Measurements from ENCODE around the gene LDLRAD4.

The LDLRAD4 gene

GRCh38 chr18:13309031-13309747, 90.6 kb downstream of the LDLRAD4 start:
- TF ChIP-seq, protein P1, sequence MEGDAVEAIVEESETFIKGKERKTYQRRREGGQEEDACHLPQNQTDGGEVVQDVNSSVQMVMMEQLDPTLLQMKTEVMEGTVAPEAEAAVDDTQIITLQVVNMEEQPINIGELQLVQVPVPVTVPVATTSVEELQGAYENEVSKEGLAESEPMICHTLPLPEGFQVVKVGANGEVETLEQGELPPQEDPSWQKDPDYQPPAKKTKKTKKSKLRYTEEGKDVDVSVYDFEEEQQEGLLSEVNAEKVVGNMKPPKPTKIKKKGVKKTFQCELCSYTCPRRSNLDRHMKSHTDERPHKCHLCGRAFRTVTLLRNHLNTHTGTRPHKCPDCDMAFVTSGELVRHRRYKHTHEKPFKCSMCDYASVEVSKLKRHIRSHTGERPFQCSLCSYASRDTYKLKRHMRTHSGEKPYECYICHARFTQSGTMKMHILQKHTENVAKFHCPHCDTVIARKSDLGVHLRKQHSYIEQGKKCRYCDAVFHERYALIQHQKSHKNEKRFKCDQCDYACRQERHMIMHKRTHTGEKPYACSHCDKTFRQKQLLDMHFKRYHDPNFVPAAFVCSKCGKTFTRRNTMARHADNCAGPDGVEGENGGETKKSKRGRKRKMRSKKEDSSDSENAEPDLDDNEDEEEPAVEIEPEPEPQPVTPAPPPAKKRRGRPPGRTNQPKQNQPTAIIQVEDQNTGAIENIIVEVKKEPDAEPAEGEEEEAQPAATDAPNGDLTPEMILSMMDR (conservative IDR thresholded peaks at IDR 0.05; ENCODE audit: low read depth, low read length), result no peak
- no peak overlapping the region for H3K4me2 ChIP-seq
- H3K9ac ChIP-seq, result no peak overlapping the region
- H3K27ac ChIP-seq, result no peak overlapping the region
- H3K4me3 ChIP-seq (IDR thresholded peaks at IDR 0.05; ENCODE audit: insufficient read depth, low read depth, low read length), result no peak overlapping the region
- H3K36me3 ChIP-seq (ENCODE audit: insufficient read depth), result no peaks in the 10 kb centered on the region
- H3K79me2 ChIP-seq (ENCODE audit: insufficient read depth, low read depth), result no peaks in the 10 kb centered on the region
- no peaks in the 10 kb centered on the region for H4K20me1 ChIP-seq (ENCODE audit: insufficient read depth)
- no peaks in the 10 kb centered on the region for H3K27me3 ChIP-seq (ENCODE audit: insufficient read depth, low read depth)
- H3K4me1 ChIP-seq (ENCODE audit: low read depth, poor library complexity, severe bottlenecking), result no peaks in the 10 kb centered on the region
- H2AFZ ChIP-seq (ENCODE audit: low read depth), result no peak overlapping the region

DNA sequence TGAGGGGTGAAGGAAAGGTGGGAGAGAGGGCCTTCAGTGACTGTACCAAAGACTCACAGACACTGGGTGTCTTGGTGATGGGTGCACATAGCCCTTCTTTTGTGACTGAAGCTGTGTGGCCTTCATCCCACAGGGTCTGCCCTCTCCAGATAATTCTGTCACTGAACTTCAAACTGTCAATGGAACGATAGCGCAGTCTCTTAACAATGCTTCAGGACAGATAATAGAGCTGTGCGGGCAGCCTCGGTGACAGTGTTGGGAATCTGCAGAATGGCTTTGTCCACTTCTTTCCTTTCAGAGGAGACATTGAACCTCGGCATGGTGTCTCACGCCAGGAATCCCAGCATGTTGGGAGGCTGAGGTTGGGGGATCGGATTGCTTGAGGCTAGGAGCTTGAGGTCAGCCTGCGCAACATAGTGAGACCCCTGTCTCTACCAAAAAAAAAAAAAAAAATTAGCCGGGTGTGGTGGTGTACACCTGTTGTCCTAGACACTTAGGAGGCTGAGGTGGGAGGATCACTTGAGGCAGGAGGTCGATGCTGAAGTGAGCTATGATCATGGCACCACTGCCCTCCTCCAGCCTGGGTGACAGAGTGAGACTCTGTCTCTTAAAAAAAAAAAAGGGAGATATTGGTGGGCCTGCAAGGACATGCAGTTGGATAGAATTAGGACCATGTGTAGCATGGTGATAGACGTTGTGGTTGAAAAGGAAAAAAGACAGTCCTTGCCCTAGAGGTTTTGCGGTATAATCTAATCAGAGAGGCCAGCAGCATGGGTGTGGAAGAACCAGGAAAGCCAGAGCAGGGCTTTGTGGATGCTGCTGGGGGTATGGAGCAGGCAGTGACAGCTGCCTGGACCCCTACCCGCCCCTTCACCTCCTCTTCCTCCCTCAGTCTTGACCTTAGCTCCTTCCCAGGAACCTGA, 91.4 kb downstream of the LDLRAD4 start:
- no peak overlapping the region for H3K4me2 ChIP-seq
- H3K27me3 ChIP-seq (ENCODE audit: insufficient read depth, low read depth), result no peaks in the 10 kb centered on the region
- H3K4me1 ChIP-seq (ENCODE audit: low read depth, poor library complexity, severe bottlenecking), result no peaks in the 10 kb centered on the region
- no peak overlapping the region for H3K27ac ChIP-seq
- H3K79me2 ChIP-seq (ENCODE audit: insufficient read depth, low read depth), result no peaks in the 10 kb centered on the region
- no peaks in the 10 kb centered on the region for H4K20me1 ChIP-seq (ENCODE audit: insufficient read depth)
- no peak overlapping the region for H3K9ac ChIP-seq
- H2AFZ ChIP-seq (ENCODE audit: low read depth), result no peak overlapping the region
- H3K36me3 ChIP-seq (ENCODE audit: insufficient read depth), result no peaks in the 10 kb centered on the region
- TF ChIP-seq, protein P1 (conservative IDR thresholded peaks at IDR 0.05; ENCODE audit: low read depth, low read length), result no peak
- H3K4me3 ChIP-seq (IDR thresholded peaks at IDR 0.05; ENCODE audit: insufficient read depth, low read depth, low read length), result no peak overlapping the region

DNA sequence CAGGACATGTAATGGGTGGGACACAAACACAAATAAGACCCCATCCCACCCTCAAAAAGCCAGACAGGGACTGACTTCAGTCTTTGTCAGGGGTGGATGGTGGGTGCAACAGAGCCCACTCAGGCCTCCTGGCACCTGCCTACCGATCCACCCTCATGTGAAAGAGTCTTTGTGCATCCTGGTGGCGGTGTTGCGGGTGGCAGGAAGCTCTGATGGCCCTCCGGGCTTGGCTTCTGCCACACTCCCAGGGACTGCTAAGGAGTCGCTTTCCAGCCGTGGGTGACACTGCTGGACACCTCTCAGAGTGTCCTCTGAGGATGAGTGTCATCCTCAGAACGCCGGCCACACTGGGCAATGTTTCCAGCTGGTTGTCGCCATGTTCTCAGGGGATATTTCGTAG, 92.6 kb downstream of the LDLRAD4 start:
- no peaks in the 10 kb centered on the region for H3K4me1 ChIP-seq (ENCODE audit: low read depth, poor library complexity, severe bottlenecking)
- no peaks in the 10 kb centered on the region for H3K27me3 ChIP-seq (ENCODE audit: insufficient read depth, low read depth)
- H3K4me3 ChIP-seq (IDR thresholded peaks at IDR 0.05; ENCODE audit: insufficient read depth, low read depth, low read length), result no peak overlapping the region
- no peaks in the 10 kb centered on the region for H3K79me2 ChIP-seq (ENCODE audit: insufficient read depth, low read depth)
- no peaks in the 10 kb centered on the region for H3K36me3 ChIP-seq (ENCODE audit: insufficient read depth)
- H3K27ac ChIP-seq, result no peak overlapping the region
- H3K4me2 ChIP-seq, result no peak overlapping the region
- TF ChIP-seq, protein P1 (conservative IDR thresholded peaks at IDR 0.05; ENCODE audit: low read depth, low read length), result no peak
- H2AFZ ChIP-seq (ENCODE audit: low read depth), result no peak overlapping the region
- H3K9ac ChIP-seq, result no peak overlapping the region
- H4K20me1 ChIP-seq (ENCODE audit: insufficient read depth), result no peaks in the 10 kb centered on the region

DNA sequence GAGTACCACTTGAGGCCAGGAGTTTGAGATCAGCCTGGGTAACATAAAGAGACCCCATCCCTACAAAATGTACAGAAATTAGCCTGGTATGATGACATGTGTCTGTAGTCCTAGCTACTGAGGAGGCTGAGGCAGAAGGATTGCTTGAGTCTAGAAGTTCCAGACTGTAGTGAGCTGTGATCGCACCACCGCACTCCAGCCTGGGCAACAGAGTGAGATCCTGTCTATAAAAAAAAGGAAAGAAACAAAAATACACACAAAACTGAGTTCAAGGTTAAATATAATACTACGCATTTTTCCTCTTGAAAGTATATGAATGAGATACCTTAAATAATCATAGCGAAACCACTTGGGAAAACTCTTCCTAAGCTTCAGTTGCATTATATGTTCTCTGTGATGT, 94.0 kb downstream of the LDLRAD4 start:
- H3K9ac ChIP-seq, result no peak overlapping the region
- no peak overlapping the region for H2AFZ ChIP-seq (ENCODE audit: low read depth)
- no peak overlapping the region for H3K4me2 ChIP-seq
- no peak overlapping the region for H3K4me3 ChIP-seq (IDR thresholded peaks at IDR 0.05; ENCODE audit: insufficient read depth, low read depth, low read length)
- TF ChIP-seq, protein P1 (conservative IDR thresholded peaks at IDR 0.05; ENCODE audit: low read depth, low read length), result no peak
- no peaks in the 10 kb centered on the region for H4K20me1 ChIP-seq (ENCODE audit: insufficient read depth)
- no peaks in the 10 kb centered on the region for H3K36me3 ChIP-seq (ENCODE audit: insufficient read depth)
- H3K27ac ChIP-seq, result no peak overlapping the region
- H3K4me1 ChIP-seq (ENCODE audit: low read depth, poor library complexity, severe bottlenecking), result no peaks in the 10 kb centered on the region
- no peaks in the 10 kb centered on the region for H3K27me3 ChIP-seq (ENCODE audit: insufficient read depth, low read depth)
- H3K79me2 ChIP-seq (ENCODE audit: insufficient read depth, low read depth), result no peaks in the 10 kb centered on the region
